Chondrocyte (in vitro differentiated cells): ENCODE results near the gene OTUD6A. TPM values are rescaled to one million over a fixed set of nuclear protein-coding genes. Genes with fewer than 3 reads are reported as not detected.

Experiments
- DNase-seq: peaks from one replicate; pipeline ENCODE4 v3.0.0; 2021; ENCODE audit warnings: mixed read lengths, low spot score
- H3K27ac Mint-ChIP-seq: one replicate; pipeline ENCODE4 v1.8.0; 2021; ENCODE audit warnings: mild to moderate bottlenecking, moderate library complexity, mixed read lengths; ENCODE audit not compliant: unreplicated experiment
- H3K27me3 Mint-ChIP-seq: 2 replicates; pipeline ENCODE4 v1.8.0; 2021; ENCODE audit warnings: low read depth, mixed read lengths
- H3K36me3 Mint-ChIP-seq: 2 replicates; pipeline ENCODE4 v1.8.0; 2021; ENCODE audit warnings: low read depth, mixed read lengths
- H3K4me1 Mint-ChIP-seq: 2 replicates; pipeline ENCODE4 v1.8.0; 2021; ENCODE audit warnings: low read depth, mild to moderate bottlenecking, mixed read lengths
- H3K4me3 Mint-ChIP-seq: one replicate; pipeline ENCODE4 v1.8.0; 2021; ENCODE audit warnings: mild to moderate bottlenecking, moderate library complexity, mixed read lengths; ENCODE audit not compliant: unreplicated experiment
- H3K9me3 Mint-ChIP-seq: 2 replicates; pipeline ENCODE4 v1.8.0; 2021; ENCODE audit warnings: low read depth, mixed read lengths
- CTCF ChIP-seq: fragments of 200-600 bp; sonication (generic); IDR thresholded peaks from 2 replicates; pipeline ENCODE4 v1.5.0; 2021; ENCODE audit warnings: antibody characterized with exemption, mild to moderate bottlenecking, moderate library complexity
- total RNA-seq: library from RNA; stranded (reverse); gene quantifications from 3 replicates; pipeline ENCODE4 v1.2.1, GENCODE V29; 2021

The OTUD6A gene
- total RNA-seq, 1 donor from 2014 or later, result not detected

GRCh38 chrX:70062961-70063550 lies 799 bp downstream of the OTUD6A start:
- no peak overlapping the region for H3K27ac Mint-ChIP-seq
- no peaks in the 10 kb centered on the region for H3K4me1 Mint-ChIP-seq

DNA sequence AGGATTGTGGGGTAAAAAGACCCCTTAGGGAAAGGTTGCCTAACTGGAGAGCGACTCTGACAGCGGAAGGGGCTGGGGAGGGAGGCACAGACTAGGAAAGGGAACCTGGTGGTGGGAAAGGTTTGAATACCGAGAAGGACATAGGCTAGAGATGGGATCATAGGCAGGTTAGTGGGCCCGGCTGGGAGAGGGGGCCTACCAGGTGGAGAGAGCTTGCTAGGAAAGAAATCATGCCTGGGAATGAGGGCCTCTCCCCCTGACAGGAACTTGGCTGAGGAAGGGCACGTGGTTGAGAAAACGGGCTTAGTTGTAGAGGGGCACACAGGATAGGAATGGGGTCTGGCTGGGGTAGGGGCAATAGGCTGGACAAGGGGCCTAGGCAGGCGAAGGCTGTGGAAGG lies 4.4 kb downstream of the OTUD6A start:
- no peak overlapping the region for H3K4me3 Mint-ChIP-seq
- H3K36me3 Mint-ChIP-seq, result no peaks in the 10 kb centered on the region
- H3K27ac Mint-ChIP-seq, result no peak overlapping the region
- H3K27me3 Mint-ChIP-seq, result no peaks in the 10 kb centered on the region
- H3K4me1 Mint-ChIP-seq, result no peaks in the 10 kb centered on the region
- H3K9me3 Mint-ChIP-seq, result peaks cover 9% of the 10 kb centered on the region
- no peak for DNase-seq
- TF ChIP-seq CTCF, result no peak

More at GRCh38 chrX:70062961-70063550, 799 bp downstream of the OTUD6A start:
- Mint-ChIP-seq H3K4me3 (no peak overlapping the region), H3K36me3 (no peaks in the 10 kb centered on the region), H3K27me3 (no peaks in the 10 kb centered on the region), H3K9me3 (peaks cover 9% of the 10 kb centered on the region)
- TF ChIP-seq CTCF, result no peak
- no peak for DNase-seq

- TF ChIP-seq CTCF, result no peak
- Mint-ChIP-seq H3K27ac (no peak overlapping the region), H3K36me3 (no peaks in the 10 kb centered on the region), H3K4me3 (no peak overlapping the region), H3K9me3 (peaks cover 10% of the 10 kb centered on the region), H3K4me1 (no peaks in the 10 kb centered on the region), H3K27me3 (no peaks in the 10 kb centered on the region)
- DNase-seq, result no peak
Observed at GRCh38 chrX:70079297-70079696, 17.0 kb downstream of the OTUD6A start.

GRCh38 chrX:70079870-70080269 lies 17.6 kb downstream of the OTUD6A start:
- no peaks in the 10 kb centered on the region for H3K27me3 Mint-ChIP-seq
- H3K4me3 Mint-ChIP-seq, result no peak overlapping the region
- H3K9me3 Mint-ChIP-seq, result peaks cover 10% of the 10 kb centered on the region
- H3K27ac Mint-ChIP-seq, result no peak overlapping the region
- no peak for TF ChIP-seq CTCF
- no peaks in the 10 kb centered on the region for H3K4me1 Mint-ChIP-seq
- H3K36me3 Mint-ChIP-seq, result no peaks in the 10 kb centered on the region
- no peak for DNase-seq

DNA sequence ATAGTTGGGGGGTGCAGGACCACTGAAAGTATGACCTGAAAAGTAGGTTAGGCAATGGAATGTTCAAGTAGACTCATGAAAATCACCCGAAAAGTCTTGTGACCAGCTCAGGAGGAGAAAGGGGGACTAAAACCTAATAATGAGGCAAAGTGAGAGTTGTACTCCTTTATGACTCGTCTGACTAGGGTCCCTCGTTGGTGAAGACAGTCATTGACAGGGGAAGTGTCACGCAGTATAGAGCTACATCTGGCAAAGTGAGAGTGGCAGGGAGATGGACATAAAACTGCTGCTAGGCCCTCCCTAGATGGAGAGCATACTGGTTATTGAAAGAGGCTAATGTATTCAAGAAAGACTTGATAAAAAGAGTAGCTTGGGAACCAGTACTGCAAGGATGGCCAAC lies 20.5 kb downstream of the OTUD6A start:
- Mint-ChIP-seq H3K9me3 (no peaks in the 10 kb centered on the region), H3K4me3 (no peak overlapping the region), H3K27ac (no peak overlapping the region), H3K36me3 (no peaks in the 10 kb centered on the region), H3K4me1 (peaks cover 2% of the 10 kb centered on the region), H3K27me3 (no peaks in the 10 kb centered on the region)
- TF ChIP-seq CTCF, result no peak
- DNase-seq, result no peak
